ENCODE results near the gene TINCR.

Gene TINCR

GRCh38 chr19:5512715-5513114, 55.0 kb downstream of the TINCR start:
- no peak overlapping the region for H3K9ac ChIP-seq (ENCODE audit: low read length)
- no peaks in the 10 kb centered on the region; the same call in 1 of the 2 replicates for H3K27me3 ChIP-seq (ENCODE audit: control insufficient read depth, insufficient read depth, low read length)
- no peaks in the 10 kb centered on the region for H3K36me3 ChIP-seq (ENCODE audit: control insufficient read depth, insufficient read depth, low read length)
- H3K4me1 ChIP-seq (ENCODE audit: control insufficient read depth, insufficient read depth, low read length): no peaks in the 10 kb centered on the region
- peaks cover 18% of the 10 kb centered on the region for H3K9me3 ChIP-seq (ENCODE audit: control insufficient read depth, insufficient read depth, low read depth, low read length)
- no peak overlapping the region for H3K4me3 ChIP-seq (ENCODE audit: low read depth, low read length)
- no peak overlapping the region for H3K27ac ChIP-seq (ENCODE audit: low read depth, low read length)

Data from HUES6 (cell line).